Stimulated activated CD4-positive, alpha-beta T cell treated with anti-CD3 and anti-CD28 coated beads, Interleukin-1b, Interleukin-23, amount 100 ng/mL, for 48 hours (primary cell): ENCODE measurements around the gene P2RX7.
"Not testable (repeated sequence)": the region's sequence is repeated elsewhere in the genome, so short reads cannot be mapped to it uniquely, and the experiment has no call there.

Experiments
- DNase-seq: peaks from one replicate; pipeline ENCODE4 v3.0.0-alpha.2; 2020

The P2RX7 gene

GRCh38 chr12:121139286-121139685, 6.6 kb downstream of the P2RX7 start:
- DNase-seq = no peak

- DNase-seq = no peak
These were observed 9.7 kb downstream of the P2RX7 start for GRCh38 chr12:121142171-121142950.

- DNase-seq = peak; percentile 17
These were observed 11.8 kb downstream of the P2RX7 start for GRCh38 chr12:121144416-121144914.

- peak; percentile 44 for DNase-seq
These were observed 12.5 kb downstream of the P2RX7 start for GRCh38 chr12:121145221-121145620.

GRCh38 chr12:121149289-121149688, 16.6 kb downstream of the P2RX7 start:
- DNase-seq = not testable (repeated sequence)

- DNase-seq = no peak
These were observed 22.2 kb downstream of the P2RX7 start for GRCh38 chr12:121154793-121155375.

- no peak for DNase-seq
These were observed 23.7 kb downstream of the P2RX7 start for GRCh38 chr12:121156365-121156764.

GRCh38 chr12:121158085-121158484, 25.4 kb downstream of the P2RX7 start:
- DNase-seq = no peak

GRCh38 chr12:121158728-121159351, 26.2 kb downstream of the P2RX7 start:
- not testable (repeated sequence) for DNase-seq

GRCh38 chr12:121159467-121160307, 27.0 kb downstream of the P2RX7 start:
- no peak for DNase-seq

GRCh38 chr12:121162384-121162783, 29.7 kb downstream of the P2RX7 start:
- DNase-seq = no peak

- DNase-seq = no peak
These were observed 30.3 kb downstream of the P2RX7 start for GRCh38 chr12:121162985-121163384.

- DNase-seq = not testable (repeated sequence)
These were observed 32.2 kb downstream of the P2RX7 start for GRCh38 chr12:121164839-121165238.

- DNase-seq = no peak
These were observed 32.6 kb downstream of the P2RX7 start for GRCh38 chr12:121165316-121165715.

- DNase-seq = no peak
These were observed 33.7 kb downstream of the P2RX7 start for GRCh38 chr12:121166356-121166755.

- DNase-seq = no peak
These were observed 34.6 kb downstream of the P2RX7 start for GRCh38 chr12:121167232-121167820.

- DNase-seq = no peak
These were observed 35.3 kb downstream of the P2RX7 start for GRCh38 chr12:121167951-121168350.

GRCh38 chr12:121170151-121170550, 37.5 kb downstream of the P2RX7 start:
- DNase-seq = no peak

- no peak for DNase-seq
These were observed 38.1 kb downstream of the P2RX7 start for GRCh38 chr12:121170611-121171260.

- DNase-seq = no peak
These were observed 39.5 kb downstream of the P2RX7 start for GRCh38 chr12:121172145-121172544.

GRCh38 chr12:121175383-121176119, 42.9 kb downstream of the P2RX7 start:
- DNase-seq = no peak
